PC-9 (cell line): ENCODE measurements around the gene CAV1.

Experiments
- EZH2 ChIP-seq: fragments of 200-600 bp; sonication (generic); IDR thresholded peaks from 2 replicates; pipeline ENCODE4 v1.8.0; 2017; ENCODE audit warnings: antibody characterized with exemption, low read depth
- TF ChIP-seq, protein P1 (sequence below): fragments of 200-600 bp; sonication (generic); conservative IDR thresholded peaks from 2 replicates; pipeline ENCODE4 v1.6.1; 2017; ENCODE audit warnings: mixed run types, antibody characterized with exemption, mild to moderate bottlenecking, moderate library complexity

GRCh38 chr7:116547347-116547746 lies 22.5 kb downstream of the CAV1 start:
- TF ChIP-seq, protein P1, sequence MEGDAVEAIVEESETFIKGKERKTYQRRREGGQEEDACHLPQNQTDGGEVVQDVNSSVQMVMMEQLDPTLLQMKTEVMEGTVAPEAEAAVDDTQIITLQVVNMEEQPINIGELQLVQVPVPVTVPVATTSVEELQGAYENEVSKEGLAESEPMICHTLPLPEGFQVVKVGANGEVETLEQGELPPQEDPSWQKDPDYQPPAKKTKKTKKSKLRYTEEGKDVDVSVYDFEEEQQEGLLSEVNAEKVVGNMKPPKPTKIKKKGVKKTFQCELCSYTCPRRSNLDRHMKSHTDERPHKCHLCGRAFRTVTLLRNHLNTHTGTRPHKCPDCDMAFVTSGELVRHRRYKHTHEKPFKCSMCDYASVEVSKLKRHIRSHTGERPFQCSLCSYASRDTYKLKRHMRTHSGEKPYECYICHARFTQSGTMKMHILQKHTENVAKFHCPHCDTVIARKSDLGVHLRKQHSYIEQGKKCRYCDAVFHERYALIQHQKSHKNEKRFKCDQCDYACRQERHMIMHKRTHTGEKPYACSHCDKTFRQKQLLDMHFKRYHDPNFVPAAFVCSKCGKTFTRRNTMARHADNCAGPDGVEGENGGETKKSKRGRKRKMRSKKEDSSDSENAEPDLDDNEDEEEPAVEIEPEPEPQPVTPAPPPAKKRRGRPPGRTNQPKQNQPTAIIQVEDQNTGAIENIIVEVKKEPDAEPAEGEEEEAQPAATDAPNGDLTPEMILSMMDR: no peak
- no peak for TF ChIP-seq EZH2
